ENCODE measurements around the gene SPTB. TPM values are rescaled to one million over a fixed set of nuclear protein-coding genes. Genes with fewer than 3 reads are reported as not detected.
"Not testable (repeated sequence)": the region's sequence is repeated elsewhere in the genome, so short reads cannot be mapped to it uniquely, and the experiment has no call there.

SPTB gene
- total RNA-seq, 1 donor from 2014 or later, result not detected

DNA sequence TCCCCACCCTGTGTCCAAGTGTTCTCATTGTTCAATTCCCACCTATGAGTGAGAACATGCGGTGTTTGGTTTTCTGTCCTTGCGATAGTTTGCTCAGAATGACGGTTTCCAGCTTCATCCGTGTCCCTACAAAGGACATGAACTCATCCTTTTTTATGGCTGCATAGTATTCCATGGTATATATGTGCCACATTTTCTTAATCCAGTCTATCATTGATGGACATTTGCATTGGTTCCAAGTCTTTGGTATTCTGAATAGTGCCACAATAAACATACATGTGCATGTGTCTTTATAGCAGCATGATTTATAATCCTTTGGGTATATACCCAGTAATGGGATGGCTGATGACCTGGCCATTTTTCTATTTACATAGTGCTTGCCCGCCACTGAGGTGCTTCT, 33.8 kb upstream of the SPTB start:
- intact Hi-C loops (cut with micrococcal nuclease); H3K27ac Mint-ChIP-seq; DNase-seq; H3K9me3 Mint-ChIP-seq: not testable (repeated sequence)
- H3K36me3 Mint-ChIP-seq (ENCODE audit: low read depth), result peaks cover 20% of the 10 kb centered on the region
- peaks cover 19% of the 10 kb centered on the region for H3K27me3 Mint-ChIP-seq
- H3K4me3 Mint-ChIP-seq, result peak overlapping the region; percentile 85
- peaks cover 41% of the 10 kb centered on the region for H3K4me1 Mint-ChIP-seq

GRCh38 chr14:64912261-64912660, 32.6 kb upstream of the SPTB start:
- Mint-ChIP-seq H3K36me3 (ENCODE audit: low read depth) (peaks cover 10% of the 10 kb centered on the region), H3K9me3 (no peaks in the 10 kb centered on the region), H3K4me3 (no peak overlapping the region), H3K4me1 (peaks cover 32% of the 10 kb centered on the region), H3K27me3 (peaks cover 26% of the 10 kb centered on the region), H3K27ac (no peak overlapping the region)
- no peak for DNase-seq
- intact Hi-C loops (cut with micrococcal nuclease), result no loop called here

DNA sequence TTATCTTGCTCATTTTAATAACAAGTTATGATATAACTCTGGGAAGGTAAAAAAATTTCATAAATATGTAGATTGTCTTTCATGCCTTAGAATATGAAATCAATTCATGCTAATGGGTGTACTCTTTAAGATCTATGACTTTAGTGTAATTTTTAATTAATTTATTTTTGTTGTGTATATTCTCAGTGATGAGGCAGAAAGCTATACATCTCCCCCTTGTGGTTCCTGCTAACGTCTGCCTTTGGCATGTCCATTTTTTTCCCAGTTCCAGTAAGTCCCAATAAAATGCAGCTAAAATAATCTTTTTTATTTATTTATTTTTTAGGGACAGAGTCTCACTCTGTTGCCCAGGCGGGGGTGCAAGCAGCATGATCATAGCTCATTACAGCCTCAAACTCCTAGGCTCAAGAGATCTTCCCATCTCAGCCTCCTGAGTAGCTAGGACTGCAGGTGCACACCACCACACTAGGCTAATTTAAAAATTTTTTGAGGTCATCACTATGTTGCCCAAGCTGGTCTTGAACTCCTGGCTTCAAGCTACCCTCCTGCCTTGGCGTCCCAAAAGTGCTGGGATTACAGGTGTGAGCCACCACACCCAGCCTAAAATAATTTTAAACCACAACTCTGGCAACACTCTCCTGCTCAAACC, 31.3 kb upstream of the SPTB start:
- Mint-ChIP-seq H3K4me3 (no peak overlapping the region), H3K4me1 (peaks cover 26% of the 10 kb centered on the region), H3K27ac (no peak overlapping the region), H3K27me3 (peaks cover 31% of the 10 kb centered on the region), H3K36me3 (ENCODE audit: low read depth) (peaks cover 6% of the 10 kb centered on the region), H3K9me3 (no peaks in the 10 kb centered on the region)
- intact Hi-C loops (cut with micrococcal nuclease), result no loop called here
- DNase-seq, result peak; percentile 51

GRCh38 chr14:64906022-64906421, 26.3 kb upstream of the SPTB start:
- no peaks in the 10 kb centered on the region for H3K36me3 Mint-ChIP-seq (ENCODE audit: low read depth)
- DNase-seq, result no peak
- intact Hi-C loops (cut with micrococcal nuclease), result no loop called here
- peaks cover 40% of the 10 kb centered on the region for H3K27me3 Mint-ChIP-seq
- no peaks in the 10 kb centered on the region for H3K9me3 Mint-ChIP-seq
- no peak overlapping the region for H3K27ac Mint-ChIP-seq
- H3K4me1 Mint-ChIP-seq, result peaks cover 7% of the 10 kb centered on the region
- no peak overlapping the region for H3K4me3 Mint-ChIP-seq

GRCh38 chr14:64899958-64900357, 20.3 kb upstream of the SPTB start:
- no peak for DNase-seq
- no peak overlapping the region for H3K27ac Mint-ChIP-seq
- H3K9me3 Mint-ChIP-seq, result no peaks in the 10 kb centered on the region
- H3K27me3 Mint-ChIP-seq, result peaks cover 36% of the 10 kb centered on the region
- no peaks in the 10 kb centered on the region for H3K4me1 Mint-ChIP-seq
- intact Hi-C loops (cut with micrococcal nuclease), result no loop called here
- no peak overlapping the region for H3K4me3 Mint-ChIP-seq
- no peaks in the 10 kb centered on the region for H3K36me3 Mint-ChIP-seq (ENCODE audit: low read depth)

DNA sequence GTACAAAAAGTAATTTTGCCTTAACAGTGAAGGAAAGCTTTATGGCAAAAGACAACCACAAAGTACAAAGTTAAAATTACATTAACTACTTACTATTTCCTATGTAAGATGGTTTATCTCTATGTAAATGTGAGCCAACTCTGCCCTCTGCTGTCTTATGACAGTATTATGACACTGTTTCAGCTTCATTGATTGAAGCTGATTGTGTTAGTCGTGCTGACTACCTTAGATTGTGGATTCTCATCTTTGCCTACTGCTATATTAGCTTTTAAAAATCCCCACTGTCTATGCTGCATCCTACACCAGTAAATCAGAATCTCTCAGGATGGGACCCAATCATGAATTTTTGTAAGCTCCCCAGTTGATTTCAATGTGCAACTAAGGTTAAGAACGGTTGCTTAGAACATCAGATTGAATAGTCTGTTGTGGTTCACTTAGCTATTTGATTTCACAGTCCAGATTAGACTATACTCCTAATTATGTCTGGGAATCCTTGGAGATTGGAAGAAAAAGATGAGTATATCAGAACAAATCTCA, 12.2 kb upstream of the SPTB start:
- H3K36me3 Mint-ChIP-seq (ENCODE audit: low read depth), result no peaks in the 10 kb centered on the region
- no peak overlapping the region for H3K27ac Mint-ChIP-seq
- intact Hi-C loops (cut with micrococcal nuclease), result loop anchor here (5.0 kb wide), 3 partner anchors 70 to 220 kb away; no protein-coding TSS in a partner anchor
- H3K4me1 Mint-ChIP-seq, result peaks cover 2% of the 10 kb centered on the region
- peaks cover 36% of the 10 kb centered on the region for H3K27me3 Mint-ChIP-seq
- H3K9me3 Mint-ChIP-seq, result no peaks in the 10 kb centered on the region
- no peak overlapping the region for H3K4me3 Mint-ChIP-seq
- peak; percentile 85 for DNase-seq

GRCh38 chr14:64891173-64891838, 11.6 kb upstream of the SPTB start:
- Mint-ChIP-seq H3K27ac (no peak overlapping the region), H3K36me3 (ENCODE audit: low read depth) (no peaks in the 10 kb centered on the region), H3K4me1 (peaks cover 2% of the 10 kb centered on the region), H3K27me3 (peaks cover 37% of the 10 kb centered on the region), H3K4me3 (no peak overlapping the region), H3K9me3 (no peaks in the 10 kb centered on the region)
- DNase-seq, result no peak
- intact Hi-C loops (cut with micrococcal nuclease), result loop anchor here (5.0 kb wide), 3 partner anchors 69 to 219 kb away; no protein-coding TSS in a partner anchor

GRCh38 chr14:64889352-64889751, 9.6 kb upstream of the SPTB start:
- no peaks in the 10 kb centered on the region for H3K9me3 Mint-ChIP-seq
- no peak for DNase-seq
- peaks cover 53% of the 10 kb centered on the region for H3K27me3 Mint-ChIP-seq
- H3K4me3 Mint-ChIP-seq, result no peak overlapping the region
- H3K36me3 Mint-ChIP-seq (ENCODE audit: low read depth), result no peaks in the 10 kb centered on the region
- peaks cover 2% of the 10 kb centered on the region for H3K4me1 Mint-ChIP-seq
- intact Hi-C loops (cut with micrococcal nuclease), result no loop called here
- H3K27ac Mint-ChIP-seq, result no peak overlapping the region

DNA sequence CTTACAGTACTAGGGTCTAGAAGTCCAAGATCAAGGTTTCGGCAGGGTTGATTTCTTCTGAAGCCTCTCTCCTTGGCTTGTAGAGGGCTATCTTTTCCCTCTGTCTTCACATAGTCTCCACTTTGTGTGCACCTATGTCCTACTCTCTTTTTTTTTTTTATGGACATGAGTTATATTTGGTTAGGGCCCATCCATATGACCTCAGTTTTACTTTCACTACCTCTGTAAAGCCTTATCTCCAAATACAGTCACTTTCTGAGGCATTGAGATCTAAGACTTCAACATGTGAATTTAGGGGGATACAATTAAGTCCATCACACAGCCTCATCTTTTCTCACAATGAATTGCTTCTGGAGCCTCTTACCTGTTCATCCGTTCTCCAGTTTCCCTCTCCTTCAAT, 5.9 kb upstream of the SPTB start:
- Mint-ChIP-seq H3K36me3 (ENCODE audit: low read depth) (no peaks in the 10 kb centered on the region), H3K9me3 (no peaks in the 10 kb centered on the region), H3K4me3 (no peak overlapping the region), H3K27ac (no peak overlapping the region), H3K4me1 (peaks cover 10% of the 10 kb centered on the region), H3K27me3 (peaks cover 68% of the 10 kb centered on the region)
- DNase-seq, result no peak
- intact Hi-C loops (cut with micrococcal nuclease), result no loop called here

DNA sequence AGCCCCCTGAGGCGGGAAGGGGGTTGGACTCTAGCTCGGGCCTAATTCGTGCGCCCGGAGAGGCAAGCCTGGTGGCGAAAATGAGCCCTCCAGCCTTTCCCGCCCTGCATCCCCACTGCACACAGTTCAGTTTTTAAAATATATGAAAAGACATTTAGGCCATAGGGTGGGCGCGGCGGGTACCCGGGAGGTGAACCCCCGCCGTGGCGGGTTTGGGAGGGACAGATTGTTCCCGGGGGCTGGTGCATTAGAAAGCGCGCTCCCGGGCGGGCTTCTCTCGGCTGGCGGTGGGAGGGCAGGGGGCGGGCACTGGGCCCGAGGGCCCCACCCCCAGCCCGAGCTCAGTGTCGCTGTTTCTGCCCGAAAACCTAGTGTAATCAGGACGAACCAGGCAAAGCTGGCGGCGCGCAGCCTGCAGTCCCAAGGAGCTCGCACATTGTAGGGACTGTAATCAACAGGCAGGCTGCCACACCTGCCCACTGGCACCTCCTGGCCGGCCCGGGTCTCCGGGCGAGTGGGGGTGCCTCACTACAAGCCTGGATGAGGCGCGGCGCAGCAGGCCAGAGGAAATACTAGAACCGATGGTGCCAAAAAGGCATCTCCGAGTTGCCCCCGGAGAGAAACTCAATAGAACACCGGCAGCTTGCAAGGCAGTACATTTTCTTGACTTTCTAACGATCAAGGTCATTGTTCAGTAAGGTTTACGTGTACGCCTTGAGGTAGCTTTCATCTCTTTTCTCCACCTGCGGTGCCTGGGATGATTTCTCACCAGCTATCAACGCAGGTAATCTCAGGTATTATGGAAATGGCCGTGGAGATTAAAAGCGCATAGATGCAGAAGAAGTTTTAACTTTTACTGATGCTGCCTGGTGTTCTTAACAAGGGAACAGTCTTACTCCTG, 764 bp upstream of the SPTB start:
- H3K4me3 Mint-ChIP-seq, result peak overlapping the region; percentile 85
- H3K27me3 Mint-ChIP-seq, result peaks cover 74% of the 10 kb centered on the region
- H3K27ac Mint-ChIP-seq, result no peak overlapping the region
- peaks cover 12% of the 10 kb centered on the region for H3K4me1 Mint-ChIP-seq
- DNase-seq, result peak; percentile 89
- H3K36me3 Mint-ChIP-seq (ENCODE audit: low read depth), result no peaks in the 10 kb centered on the region
- intact Hi-C loops (cut with micrococcal nuclease), result loop anchor here (1.0 to 5.0 kb wide), 2 partner anchors 48 to 338 kb away; partner anchors contain the start of gene HSPA2
- no peaks in the 10 kb centered on the region for H3K9me3 Mint-ChIP-seq

DNA sequence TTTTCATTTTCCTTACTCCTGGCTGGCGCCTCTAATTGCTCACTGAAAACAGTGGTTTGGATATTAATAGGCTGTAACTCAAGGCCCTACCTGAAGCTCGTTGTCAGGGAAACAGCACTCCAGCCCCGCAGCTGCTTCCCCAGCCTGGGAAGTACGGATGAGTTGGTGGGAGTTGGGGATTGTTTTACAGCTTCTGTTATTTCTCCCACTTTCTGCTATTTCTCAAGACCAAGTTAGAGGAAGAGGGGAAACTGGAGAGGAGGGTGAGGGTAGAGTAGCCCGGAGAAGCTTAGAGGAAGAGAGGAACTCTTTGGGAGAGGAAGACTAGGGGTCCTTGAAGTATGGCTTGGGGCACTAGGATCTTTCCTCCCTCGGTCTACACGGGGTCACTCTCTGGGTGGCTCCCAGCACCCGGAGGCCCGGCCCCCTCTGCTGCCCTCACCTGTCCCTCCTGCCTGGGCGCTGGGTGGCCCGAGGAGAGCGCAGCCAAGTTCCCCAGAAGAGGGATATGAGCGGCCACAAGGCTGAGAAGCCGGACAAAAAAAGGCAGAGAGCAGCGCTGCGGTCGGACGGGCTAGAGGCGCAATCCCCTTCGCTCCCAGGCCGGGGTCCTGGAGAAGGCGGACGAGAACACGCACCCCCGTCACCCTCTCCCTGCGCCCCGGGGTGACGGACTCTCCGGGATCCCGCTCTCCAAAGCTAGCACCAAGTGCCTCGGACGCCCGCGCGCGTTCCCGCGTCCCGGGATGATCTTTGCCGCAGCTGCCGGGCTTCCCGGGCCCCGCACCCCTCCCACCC, 671 bp downstream of the SPTB start:
- H3K4me3 Mint-ChIP-seq, result peak overlapping the region; percentile 58
- H3K4me1 Mint-ChIP-seq, result peaks cover 12% of the 10 kb centered on the region
- H3K27me3 Mint-ChIP-seq, result peaks cover 78% of the 10 kb centered on the region
- DNase-seq, result no peak
- no peak overlapping the region for H3K27ac Mint-ChIP-seq
- intact Hi-C loops (cut with micrococcal nuclease), result no loop called here
- no peaks in the 10 kb centered on the region for H3K9me3 Mint-ChIP-seq
- H3K36me3 Mint-ChIP-seq (ENCODE audit: low read depth), result no peaks in the 10 kb centered on the region

GRCh38 chr14:64877846-64878245, 1.9 kb downstream of the SPTB start:
- no peaks in the 10 kb centered on the region for H3K36me3 Mint-ChIP-seq (ENCODE audit: low read depth)
- DNase-seq, result no peak
- no peaks in the 10 kb centered on the region for H3K9me3 Mint-ChIP-seq
- no peak overlapping the region for H3K4me3 Mint-ChIP-seq
- H3K4me1 Mint-ChIP-seq, result peaks cover 11% of the 10 kb centered on the region
- H3K27me3 Mint-ChIP-seq, result peaks cover 76% of the 10 kb centered on the region
- H3K27ac Mint-ChIP-seq, result no peak overlapping the region
- intact Hi-C loops (cut with micrococcal nuclease), result no loop called here

DNA sequence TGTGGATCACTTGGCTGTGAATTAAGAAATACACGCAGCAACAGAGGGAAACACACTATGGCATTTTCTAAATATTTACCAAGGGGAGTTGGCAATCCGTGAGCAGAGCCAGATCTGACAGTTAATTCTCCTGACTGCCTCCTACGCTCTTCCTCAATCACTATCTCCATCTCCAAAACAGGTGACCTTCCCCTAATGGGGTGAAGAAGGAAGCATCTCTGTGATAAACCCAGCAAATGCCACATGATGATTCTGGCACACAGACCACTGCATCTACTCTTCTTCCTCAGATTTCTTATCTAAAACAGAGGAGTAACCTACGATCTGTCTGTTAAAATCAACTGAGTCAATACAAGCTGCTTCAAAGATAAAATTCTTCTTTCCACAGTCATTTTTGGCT, 4.4 kb downstream of the SPTB start:
- Mint-ChIP-seq H3K4me1 (no peaks in the 10 kb centered on the region), H3K4me3 (no peak overlapping the region), H3K9me3 (no peaks in the 10 kb centered on the region), H3K27me3 (peaks cover 78% of the 10 kb centered on the region), H3K27ac (no peak overlapping the region), H3K36me3 (ENCODE audit: low read depth) (no peaks in the 10 kb centered on the region)
- intact Hi-C loops (cut with micrococcal nuclease), result no loop called here
- DNase-seq, result no peak
